ENCODE results near the gene DENND1A. TPM values are rescaled to one million over a fixed set of nuclear protein-coding genes. Genes with fewer than 3 reads are reported as not detected.

The DENND1A gene
- total and polyA plus RNA-seq, 2 experiments from 2014 or later = 13.1 to 28.7 TPM

DNA sequence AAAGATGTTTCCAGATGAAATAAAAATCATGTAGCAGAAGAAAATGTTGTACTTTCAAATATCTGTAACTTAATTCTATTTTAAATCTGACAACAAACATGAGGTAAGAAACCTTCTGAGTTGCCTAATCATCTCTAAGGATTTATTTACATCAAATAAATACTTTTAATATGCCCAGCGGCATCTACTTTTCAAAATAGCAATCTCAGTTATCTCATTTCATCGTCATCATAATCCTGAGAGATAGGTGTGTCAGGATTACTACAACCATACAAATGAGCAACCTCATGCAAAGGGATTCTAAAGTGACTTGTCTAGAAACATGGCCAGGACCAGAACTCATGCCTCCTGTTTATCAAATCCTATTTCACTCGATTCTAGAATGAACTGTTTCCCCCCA lies 49.5 kb downstream of the DENND1A start:
- Mint-ChIP-seq H3K36me3 (ENCODE audit: low read depth) (peaks cover 10% of the 10 kb centered on the region; the same call in 2 of the 3 replicates), H3K4me3 (no peak overlapping the region), H3K27me3 (ENCODE audit: insufficient read depth, low read depth, poor library complexity) (peaks cover under 1% of the 10 kb centered on the region), H3K4me1 (peaks cover 9% of the 10 kb centered on the region), H3K27ac (no peak overlapping the region), H3K9me3 (no peaks in the 10 kb centered on the region)
- no peaks in the 10 kb centered on the region for H3F3A ChIP-seq (replicated peaks; ENCODE audit: low read depth)
- no peak overlapping the region for H3K27ac ChIP-seq (ENCODE audit: low read depth)
- H3K4me2 ChIP-seq = no peak overlapping the region
- H3K27me3 ChIP-seq (ENCODE audit: insufficient read depth) = no peaks in the 10 kb centered on the region
- H2AFZ ChIP-seq = no peak overlapping the region
- no peaks in the 10 kb centered on the region for H3K4me1 ChIP-seq (ENCODE audit: insufficient read depth)
- H3K36me3 ChIP-seq (ENCODE audit: insufficient read depth) = no peaks in the 10 kb centered on the region; the same call in 1 of the 2 replicates
- ATAC-seq (no peak), DNase-seq (ENCODE audit: low spot score) (no peak)
- H3K4me3 ChIP-seq = no peak overlapping the region
- peaks cover 30% of the 10 kb centered on the region for H3K79me2 ChIP-seq (replicated peaks; ENCODE audit: insufficient read depth)
- no peak for TF ChIP-seq CREB1 (CRISPR knock-in tag; IDR thresholded peaks at IDR 0.05; ENCODE audit: low read depth)
- no peak for TF ChIP-seq ZNF331 (CRISPR knock-in tag; IDR thresholded peaks at IDR 0.05; ENCODE audit: low read depth)
- TF ChIP-seq EZH2 (IDR thresholded peaks at IDR 0.05; ENCODE audit: low read depth, unreplicated experiment) = no peak
- TF ChIP-seq EZH2phosphoT487 (IDR thresholded peaks at IDR 0.05; ENCODE audit: unreplicated experiment) = no peak
- TF ChIP-seq, protein P1, sequence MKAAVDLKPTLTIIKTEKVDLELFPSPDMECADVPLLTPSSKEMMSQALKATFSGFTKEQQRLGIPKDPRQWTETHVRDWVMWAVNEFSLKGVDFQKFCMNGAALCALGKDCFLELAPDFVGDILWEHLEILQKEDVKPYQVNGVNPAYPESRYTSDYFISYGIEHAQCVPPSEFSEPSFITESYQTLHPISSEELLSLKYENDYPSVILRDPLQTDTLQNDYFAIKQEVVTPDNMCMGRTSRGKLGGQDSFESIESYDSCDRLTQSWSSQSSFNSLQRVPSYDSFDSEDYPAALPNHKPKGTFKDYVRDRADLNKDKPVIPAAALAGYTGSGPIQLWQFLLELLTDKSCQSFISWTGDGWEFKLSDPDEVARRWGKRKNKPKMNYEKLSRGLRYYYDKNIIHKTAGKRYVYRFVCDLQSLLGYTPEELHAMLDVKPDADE (IDR thresholded peaks at IDR 0.05) = no peak
- TF ChIP-seq NANOG (IDR thresholded peaks at IDR 0.05; ENCODE audit: borderline replicate concordance) = no peak
- TF ChIP-seq, protein P2, sequence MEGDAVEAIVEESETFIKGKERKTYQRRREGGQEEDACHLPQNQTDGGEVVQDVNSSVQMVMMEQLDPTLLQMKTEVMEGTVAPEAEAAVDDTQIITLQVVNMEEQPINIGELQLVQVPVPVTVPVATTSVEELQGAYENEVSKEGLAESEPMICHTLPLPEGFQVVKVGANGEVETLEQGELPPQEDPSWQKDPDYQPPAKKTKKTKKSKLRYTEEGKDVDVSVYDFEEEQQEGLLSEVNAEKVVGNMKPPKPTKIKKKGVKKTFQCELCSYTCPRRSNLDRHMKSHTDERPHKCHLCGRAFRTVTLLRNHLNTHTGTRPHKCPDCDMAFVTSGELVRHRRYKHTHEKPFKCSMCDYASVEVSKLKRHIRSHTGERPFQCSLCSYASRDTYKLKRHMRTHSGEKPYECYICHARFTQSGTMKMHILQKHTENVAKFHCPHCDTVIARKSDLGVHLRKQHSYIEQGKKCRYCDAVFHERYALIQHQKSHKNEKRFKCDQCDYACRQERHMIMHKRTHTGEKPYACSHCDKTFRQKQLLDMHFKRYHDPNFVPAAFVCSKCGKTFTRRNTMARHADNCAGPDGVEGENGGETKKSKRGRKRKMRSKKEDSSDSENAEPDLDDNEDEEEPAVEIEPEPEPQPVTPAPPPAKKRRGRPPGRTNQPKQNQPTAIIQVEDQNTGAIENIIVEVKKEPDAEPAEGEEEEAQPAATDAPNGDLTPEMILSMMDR (conservative IDR thresholded peaks at IDR 0.05; ENCODE audit: low read depth in 2 of 2) = no peak
- TF ChIP-seq, protein P3, sequence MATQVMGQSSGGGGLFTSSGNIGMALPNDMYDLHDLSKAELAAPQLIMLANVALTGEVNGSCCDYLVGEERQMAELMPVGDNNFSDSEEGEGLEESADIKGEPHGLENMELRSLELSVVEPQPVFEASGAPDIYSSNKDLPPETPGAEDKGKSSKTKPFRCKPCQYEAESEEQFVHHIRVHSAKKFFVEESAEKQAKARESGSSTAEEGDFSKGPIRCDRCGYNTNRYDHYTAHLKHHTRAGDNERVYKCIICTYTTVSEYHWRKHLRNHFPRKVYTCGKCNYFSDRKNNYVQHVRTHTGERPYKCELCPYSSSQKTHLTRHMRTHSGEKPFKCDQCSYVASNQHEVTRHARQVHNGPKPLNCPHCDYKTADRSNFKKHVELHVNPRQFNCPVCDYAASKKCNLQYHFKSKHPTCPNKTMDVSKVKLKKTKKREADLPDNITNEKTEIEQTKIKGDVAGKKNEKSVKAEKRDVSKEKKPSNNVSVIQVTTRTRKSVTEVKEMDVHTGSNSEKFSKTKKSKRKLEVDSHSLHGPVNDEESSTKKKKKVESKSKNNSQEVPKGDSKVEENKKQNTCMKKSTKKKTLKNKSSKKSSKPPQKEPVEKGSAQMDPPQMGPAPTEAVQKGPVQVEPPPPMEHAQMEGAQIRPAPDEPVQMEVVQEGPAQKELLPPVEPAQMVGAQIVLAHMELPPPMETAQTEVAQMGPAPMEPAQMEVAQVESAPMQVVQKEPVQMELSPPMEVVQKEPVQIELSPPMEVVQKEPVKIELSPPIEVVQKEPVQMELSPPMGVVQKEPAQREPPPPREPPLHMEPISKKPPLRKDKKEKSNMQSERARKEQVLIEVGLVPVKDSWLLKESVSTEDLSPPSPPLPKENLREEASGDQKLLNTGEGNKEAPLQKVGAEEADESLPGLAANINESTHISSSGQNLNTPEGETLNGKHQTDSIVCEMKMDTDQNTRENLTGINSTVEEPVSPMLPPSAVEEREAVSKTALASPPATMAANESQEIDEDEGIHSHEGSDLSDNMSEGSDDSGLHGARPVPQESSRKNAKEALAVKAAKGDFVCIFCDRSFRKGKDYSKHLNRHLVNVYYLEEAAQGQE (IDR thresholded peaks at IDR 0.05; ENCODE audit: unreplicated experiment) = no peak
- no peak for TF ChIP-seq STAT1 (IDR thresholded peaks at IDR 0.05; ENCODE audit: unreplicated experiment)
- TF ChIP-seq, protein P4, sequence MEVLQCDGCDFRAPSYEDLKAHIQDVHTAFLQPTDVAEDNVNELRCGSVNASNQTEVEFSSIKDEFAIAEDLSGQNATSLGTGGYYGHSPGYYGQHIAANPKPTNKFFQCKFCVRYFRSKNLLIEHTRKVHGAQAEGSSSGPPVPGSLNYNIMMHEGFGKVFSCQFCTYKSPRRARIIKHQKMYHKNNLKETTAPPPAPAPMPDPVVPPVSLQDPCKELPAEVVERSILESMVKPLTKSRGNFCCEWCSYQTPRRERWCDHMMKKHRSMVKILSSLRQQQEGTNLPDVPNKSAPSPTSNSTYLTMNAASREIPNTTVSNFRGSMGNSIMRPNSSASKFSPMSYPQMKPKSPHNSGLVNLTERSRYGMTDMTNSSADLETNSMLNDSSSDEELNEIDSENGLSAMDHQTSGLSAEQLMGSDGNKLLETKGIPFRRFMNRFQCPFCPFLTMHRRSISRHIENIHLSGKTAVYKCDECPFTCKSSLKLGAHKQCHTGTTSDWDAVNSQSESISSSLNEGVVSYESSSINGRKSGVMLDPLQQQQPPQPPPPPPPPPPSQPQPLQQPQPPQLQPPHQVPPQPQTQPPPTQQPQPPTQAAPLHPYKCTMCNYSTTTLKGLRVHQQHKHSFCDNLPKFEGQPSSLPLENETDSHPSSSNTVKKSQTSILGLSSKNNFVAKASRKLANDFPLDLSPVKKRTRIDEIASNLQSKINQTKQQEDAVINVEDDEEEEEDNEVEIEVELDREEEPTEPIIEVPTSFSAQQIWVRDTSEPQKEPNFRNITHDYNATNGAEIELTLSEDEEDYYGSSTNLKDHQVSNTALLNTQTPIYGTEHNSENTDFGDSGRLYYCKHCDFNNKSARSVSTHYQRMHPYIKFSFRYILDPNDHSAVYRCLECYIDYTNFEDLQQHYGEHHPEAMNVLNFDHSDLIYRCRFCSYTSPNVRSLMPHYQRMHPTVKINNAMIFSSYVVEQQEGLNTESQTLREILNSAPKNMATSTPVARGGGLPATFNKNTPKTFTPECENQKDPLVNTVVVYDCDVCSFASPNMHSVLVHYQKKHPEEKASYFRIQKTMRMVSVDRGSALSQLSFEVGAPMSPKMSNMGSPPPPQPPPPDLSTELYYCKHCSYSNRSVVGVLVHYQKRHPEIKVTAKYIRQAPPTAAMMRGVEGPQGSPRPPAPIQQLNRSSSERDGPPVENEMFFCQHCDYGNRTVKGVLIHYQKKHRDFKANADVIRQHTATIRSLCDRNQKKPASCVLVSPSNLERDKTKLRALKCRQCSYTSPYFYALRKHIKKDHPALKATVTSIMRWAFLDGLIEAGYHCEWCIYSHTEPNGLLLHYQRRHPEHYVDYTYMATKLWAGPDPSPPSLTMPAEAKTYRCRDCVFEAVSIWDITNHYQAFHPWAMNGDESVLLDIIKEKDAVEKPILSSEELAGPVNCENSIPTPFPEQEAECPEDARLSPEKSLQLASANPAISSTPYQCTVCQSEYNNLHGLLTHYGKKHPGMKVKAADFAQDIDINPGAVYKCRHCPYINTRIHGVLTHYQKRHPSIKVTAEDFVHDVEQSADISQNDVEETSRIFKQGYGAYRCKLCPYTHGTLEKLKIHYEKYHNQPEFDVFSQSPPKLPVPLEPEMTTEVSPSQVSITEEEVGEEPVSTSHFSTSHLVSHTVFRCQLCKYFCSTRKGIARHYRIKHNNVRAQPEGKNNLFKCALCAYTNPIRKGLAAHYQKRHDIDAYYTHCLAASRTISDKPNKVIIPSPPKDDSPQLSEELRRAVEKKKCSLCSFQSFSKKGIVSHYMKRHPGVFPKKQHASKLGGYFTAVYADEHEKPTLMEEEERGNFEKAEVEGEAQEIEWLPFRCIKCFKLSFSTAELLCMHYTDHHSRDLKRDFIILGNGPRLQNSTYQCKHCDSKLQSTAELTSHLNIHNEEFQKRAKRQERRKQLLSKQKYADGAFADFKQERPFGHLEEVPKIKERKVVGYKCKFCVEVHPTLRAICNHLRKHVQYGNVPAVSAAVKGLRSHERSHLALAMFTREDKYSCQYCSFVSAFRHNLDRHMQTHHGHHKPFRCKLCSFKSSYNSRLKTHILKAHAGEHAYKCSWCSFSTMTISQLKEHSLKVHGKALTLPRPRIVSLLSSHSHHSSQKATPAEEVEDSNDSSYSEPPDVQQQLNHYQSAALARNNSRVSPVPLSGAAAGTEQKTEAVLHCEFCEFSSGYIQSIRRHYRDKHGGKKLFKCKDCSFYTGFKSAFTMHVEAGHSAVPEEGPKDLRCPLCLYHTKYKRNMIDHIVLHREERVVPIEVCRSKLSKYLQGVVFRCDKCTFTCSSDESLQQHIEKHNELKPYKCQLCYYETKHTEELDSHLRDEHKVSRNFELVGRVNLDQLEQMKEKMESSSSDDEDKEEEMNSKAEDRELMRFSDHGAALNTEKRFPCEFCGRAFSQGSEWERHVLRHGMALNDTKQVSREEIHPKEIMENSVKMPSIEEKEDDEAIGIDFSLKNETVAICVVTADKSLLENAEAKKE (CRISPR knock-in tag; IDR thresholded peaks at IDR 0.05) = no peak
- no peak for TF ChIP-seq ZNF114 (CRISPR knock-in tag; IDR thresholded peaks at IDR 0.05)
- no peak for TF ChIP-seq POLR2AphosphoS5 (IDR thresholded peaks at IDR 0.05; ENCODE audit: low read depth)
- no peak for TF ChIP-seq JUNB (IDR thresholded peaks at IDR 0.05; ENCODE audit: unreplicated experiment)
- no peaks in the 10 kb centered on the region for H3K9me2 ChIP-seq (ENCODE audit: insufficient read depth)
- no peaks in the 10 kb centered on the region; the same call in 1 of the 2 replicates for H4K20me1 ChIP-seq (replicated peaks; ENCODE audit: insufficient read depth)
